SK-N-SH (cell line): ENCODE results near the gene EYA2.

Source experiments
- EZH2phosphoT487 ChIP-seq: fragments of 200-600 bp; sonication (generic); IDR thresholded peaks from 2 replicates; pipeline ENCODE4 v1.6.1; 2017; ENCODE audit warnings: low read depth, mixed run types, mild to moderate bottlenecking, antibody characterized with exemption, moderate library complexity, borderline replicate concordance
- TF ChIP-seq, protein P1 (sequence below): IDR thresholded peaks from 2 replicates; pipeline ENCODE4 v1.4.0; 2012; ENCODE audit warnings: low read depth

DNA sequence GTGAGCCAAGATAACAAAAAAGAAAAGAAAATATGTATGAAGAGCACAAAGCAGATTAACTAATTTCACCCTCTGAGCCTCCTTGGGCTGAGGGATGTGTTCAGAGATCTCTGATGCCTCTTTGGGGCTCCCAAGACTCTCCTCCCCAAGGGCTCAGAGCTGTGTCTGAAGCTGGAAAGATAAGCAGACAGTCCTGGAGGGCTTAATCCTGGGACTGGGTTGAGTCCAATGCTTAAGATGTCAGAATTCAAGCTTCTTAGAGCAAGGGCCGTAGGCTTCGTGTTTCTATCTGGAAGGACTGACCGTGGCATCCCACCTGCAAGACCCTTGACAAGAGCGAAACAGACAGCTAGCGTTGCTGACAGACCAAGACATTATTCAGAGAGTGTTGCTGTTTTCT lies 232.9 kb downstream of the EYA2 start:
- TF ChIP-seq EZH2phosphoT487, result no peak
- TF ChIP-seq, protein P1, sequence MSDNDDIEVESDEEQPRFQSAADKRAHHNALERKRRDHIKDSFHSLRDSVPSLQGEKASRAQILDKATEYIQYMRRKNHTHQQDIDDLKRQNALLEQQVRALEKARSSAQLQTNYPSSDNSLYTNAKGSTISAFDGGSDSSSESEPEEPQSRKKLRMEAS, result no peak
